ENCODE results near the gene TAF11.

TAF11 gene

DNA sequence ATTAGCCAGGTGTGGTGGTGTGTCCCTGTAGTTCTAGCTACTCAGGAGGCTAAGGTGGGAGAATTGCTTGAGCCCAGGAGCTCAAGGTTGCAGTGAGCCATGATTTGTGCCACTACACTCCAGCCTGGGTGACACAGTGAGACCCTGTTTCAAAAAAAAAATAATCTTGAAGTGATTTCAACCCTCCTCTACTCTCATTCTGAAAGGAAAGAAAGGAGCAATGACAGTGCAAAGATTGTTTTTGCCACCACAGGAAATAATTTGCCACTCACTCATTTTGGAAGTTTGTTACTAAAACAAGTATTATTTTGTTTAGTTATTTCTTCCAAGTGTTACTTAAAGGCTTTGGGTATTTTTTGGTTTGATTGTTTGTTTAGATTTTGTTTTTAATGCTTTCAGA, 50.3 kb downstream of the TAF11 start:
- no peak for DNase-seq (ENCODE audit: low read depth in 1 of 2, low spot score in 1 of 2)
- no peak overlapping the region for H3K4me3 ChIP-seq (replicated peaks; ENCODE audit: insufficient read depth, low read length)
- TF ChIP-seq POLR2AphosphoS5 (IDR thresholded peaks at IDR 0.05; ENCODE audit: low read depth): no peak
- TF ChIP-seq GABPA (IDR thresholded peaks at IDR 0.05; ENCODE audit: low read depth): no peak
- TF ChIP-seq, protein P1, sequence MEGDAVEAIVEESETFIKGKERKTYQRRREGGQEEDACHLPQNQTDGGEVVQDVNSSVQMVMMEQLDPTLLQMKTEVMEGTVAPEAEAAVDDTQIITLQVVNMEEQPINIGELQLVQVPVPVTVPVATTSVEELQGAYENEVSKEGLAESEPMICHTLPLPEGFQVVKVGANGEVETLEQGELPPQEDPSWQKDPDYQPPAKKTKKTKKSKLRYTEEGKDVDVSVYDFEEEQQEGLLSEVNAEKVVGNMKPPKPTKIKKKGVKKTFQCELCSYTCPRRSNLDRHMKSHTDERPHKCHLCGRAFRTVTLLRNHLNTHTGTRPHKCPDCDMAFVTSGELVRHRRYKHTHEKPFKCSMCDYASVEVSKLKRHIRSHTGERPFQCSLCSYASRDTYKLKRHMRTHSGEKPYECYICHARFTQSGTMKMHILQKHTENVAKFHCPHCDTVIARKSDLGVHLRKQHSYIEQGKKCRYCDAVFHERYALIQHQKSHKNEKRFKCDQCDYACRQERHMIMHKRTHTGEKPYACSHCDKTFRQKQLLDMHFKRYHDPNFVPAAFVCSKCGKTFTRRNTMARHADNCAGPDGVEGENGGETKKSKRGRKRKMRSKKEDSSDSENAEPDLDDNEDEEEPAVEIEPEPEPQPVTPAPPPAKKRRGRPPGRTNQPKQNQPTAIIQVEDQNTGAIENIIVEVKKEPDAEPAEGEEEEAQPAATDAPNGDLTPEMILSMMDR (IDR thresholded peaks at IDR 0.05; ENCODE audit: insufficient read depth, low read length): no peak
- TF ChIP-seq, protein P2, sequence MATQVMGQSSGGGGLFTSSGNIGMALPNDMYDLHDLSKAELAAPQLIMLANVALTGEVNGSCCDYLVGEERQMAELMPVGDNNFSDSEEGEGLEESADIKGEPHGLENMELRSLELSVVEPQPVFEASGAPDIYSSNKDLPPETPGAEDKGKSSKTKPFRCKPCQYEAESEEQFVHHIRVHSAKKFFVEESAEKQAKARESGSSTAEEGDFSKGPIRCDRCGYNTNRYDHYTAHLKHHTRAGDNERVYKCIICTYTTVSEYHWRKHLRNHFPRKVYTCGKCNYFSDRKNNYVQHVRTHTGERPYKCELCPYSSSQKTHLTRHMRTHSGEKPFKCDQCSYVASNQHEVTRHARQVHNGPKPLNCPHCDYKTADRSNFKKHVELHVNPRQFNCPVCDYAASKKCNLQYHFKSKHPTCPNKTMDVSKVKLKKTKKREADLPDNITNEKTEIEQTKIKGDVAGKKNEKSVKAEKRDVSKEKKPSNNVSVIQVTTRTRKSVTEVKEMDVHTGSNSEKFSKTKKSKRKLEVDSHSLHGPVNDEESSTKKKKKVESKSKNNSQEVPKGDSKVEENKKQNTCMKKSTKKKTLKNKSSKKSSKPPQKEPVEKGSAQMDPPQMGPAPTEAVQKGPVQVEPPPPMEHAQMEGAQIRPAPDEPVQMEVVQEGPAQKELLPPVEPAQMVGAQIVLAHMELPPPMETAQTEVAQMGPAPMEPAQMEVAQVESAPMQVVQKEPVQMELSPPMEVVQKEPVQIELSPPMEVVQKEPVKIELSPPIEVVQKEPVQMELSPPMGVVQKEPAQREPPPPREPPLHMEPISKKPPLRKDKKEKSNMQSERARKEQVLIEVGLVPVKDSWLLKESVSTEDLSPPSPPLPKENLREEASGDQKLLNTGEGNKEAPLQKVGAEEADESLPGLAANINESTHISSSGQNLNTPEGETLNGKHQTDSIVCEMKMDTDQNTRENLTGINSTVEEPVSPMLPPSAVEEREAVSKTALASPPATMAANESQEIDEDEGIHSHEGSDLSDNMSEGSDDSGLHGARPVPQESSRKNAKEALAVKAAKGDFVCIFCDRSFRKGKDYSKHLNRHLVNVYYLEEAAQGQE (IDR thresholded peaks at IDR 0.05; ENCODE audit: insufficient replicate concordance, low read depth): no peak
- no peak for TF ChIP-seq SPI1 (IDR thresholded peaks at IDR 0.05; ENCODE audit: borderline replicate concordance, low read depth)
- H3K27me3 ChIP-seq (ENCODE audit: insufficient read depth, poor library complexity, severe bottlenecking): no peaks in the 10 kb centered on the region
- H3K27ac ChIP-seq (replicated peaks): no peak overlapping the region

DNA sequence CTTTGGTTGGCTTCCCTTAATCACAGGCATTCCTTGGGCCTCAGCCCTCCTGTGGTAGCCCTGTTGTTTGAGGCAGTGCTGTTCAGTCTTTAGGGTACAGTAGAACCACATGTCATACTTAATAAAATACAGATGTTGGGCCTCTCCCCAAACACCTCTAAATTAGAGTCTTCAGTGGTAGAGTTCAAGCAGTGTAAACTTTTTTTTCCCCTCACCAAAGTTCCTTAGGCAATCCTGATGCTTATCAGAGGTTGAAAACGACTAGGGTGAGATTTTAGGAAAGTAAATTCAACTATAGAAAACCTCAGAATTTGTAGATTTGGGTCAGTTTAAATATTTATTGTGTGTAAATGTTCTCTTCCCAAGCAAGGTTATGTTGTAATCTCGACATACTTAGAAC, 51.4 kb downstream of the TAF11 start:
- TF ChIP-seq POLR2AphosphoS5 (IDR thresholded peaks at IDR 0.05; ENCODE audit: low read depth): no peak
- TF ChIP-seq GABPA (IDR thresholded peaks at IDR 0.05; ENCODE audit: low read depth): no peak
- TF ChIP-seq, protein P2 (IDR thresholded peaks at IDR 0.05; ENCODE audit: insufficient replicate concordance, low read depth): no peak
- TF ChIP-seq SPI1 (IDR thresholded peaks at IDR 0.05; ENCODE audit: borderline replicate concordance, low read depth): no peak
- TF ChIP-seq, protein P1 (IDR thresholded peaks at IDR 0.05; ENCODE audit: insufficient read depth, low read length): no peak
- no peak overlapping the region for H3K4me3 ChIP-seq (replicated peaks; ENCODE audit: insufficient read depth, low read length)
- H3K27me3 ChIP-seq (ENCODE audit: insufficient read depth, poor library complexity, severe bottlenecking): no peaks in the 10 kb centered on the region
- no peak for DNase-seq (ENCODE audit: low read depth in 1 of 2, low spot score in 1 of 2)
- peak overlapping the region; percentile 72 for H3K27ac ChIP-seq (replicated peaks)

DNA sequence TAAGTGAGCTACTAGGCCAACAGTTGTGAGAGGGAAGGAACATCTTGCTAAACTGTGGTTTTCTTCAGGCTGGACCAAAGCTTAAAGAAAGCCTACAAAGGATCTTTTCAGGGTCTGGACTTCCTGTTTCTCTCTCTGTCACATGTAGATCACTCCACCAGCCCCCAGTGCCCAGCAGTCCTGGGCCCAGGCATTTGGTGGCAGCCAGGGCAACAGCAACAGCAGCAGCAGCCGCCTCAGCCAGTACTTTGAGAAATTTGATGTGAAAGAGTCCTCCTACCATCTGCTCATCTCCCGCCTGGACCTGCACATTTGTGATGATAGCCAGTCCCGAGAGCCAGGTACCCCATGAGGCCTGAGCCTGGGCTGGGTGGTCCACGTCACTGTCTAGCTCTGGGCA, 51.8 kb downstream of the TAF11 start:
- no peak overlapping the region for H3K4me3 ChIP-seq (replicated peaks; ENCODE audit: insufficient read depth, low read length)
- H3K27ac ChIP-seq (replicated peaks): peak overlapping the region; percentile 72
- no peaks in the 10 kb centered on the region for H3K27me3 ChIP-seq (ENCODE audit: insufficient read depth, poor library complexity, severe bottlenecking)
- peak in 1 of 2 experiments; percentile 71 for DNase-seq (ENCODE audit: low read depth in 1 of 2, low spot score in 1 of 2)
- TF ChIP-seq, protein P1 (IDR thresholded peaks at IDR 0.05; ENCODE audit: insufficient read depth, low read length): no peak
- TF ChIP-seq POLR2AphosphoS5 (IDR thresholded peaks at IDR 0.05; ENCODE audit: low read depth) (peak; percentile 47; the same call in 1 of the 2 replicates), SPI1 (IDR thresholded peaks at IDR 0.05; ENCODE audit: borderline replicate concordance, low read depth) (peak; percentile 91), GABPA (IDR thresholded peaks at IDR 0.05; ENCODE audit: low read depth) (no peak)
- TF ChIP-seq, protein P2 (IDR thresholded peaks at IDR 0.05; ENCODE audit: insufficient replicate concordance, low read depth): no peak

All from HL-60 (cell line).